PFSK-1 (cell line): Measurements from ENCODE around the gene PPA1.

ENCODE experiments used
- FOXP2 ChIP-seq: optimal IDR thresholded peaks from 2 replicates; pipeline ENCODE3; 2011; ENCODE audit warnings: borderline replicate concordance, control low read depth, inconsistent platforms; ENCODE audit not compliant: insufficient read depth; ENCODE audit errors: extremely low read length, extremely low read depth
- POLR2AphosphoS5 ChIP-seq: IDR thresholded peaks from 2 replicates; pipeline ENCODE4 v1.6.1; 2012; ENCODE audit warnings: low read depth, mild to moderate bottlenecking, control low read depth, low read length, moderate library complexity
- REST ChIP-seq, 2 experiments: IDR thresholded peaks; 2 replicates each; pipeline versions ENCODE4 v1.6.1 to v1.8.0; 2011 to 2012; ENCODE audit warnings: low read depth in 2 of 2, low read length in 2 of 2, control low read depth in 1 of 2, inconsistent platforms in 1 of 2, mild to moderate bottlenecking in 1 of 2, moderate library complexity in 1 of 2; ENCODE audit not compliant: insufficient read depth in 1 of 2
- SIN3A ChIP-seq: IDR thresholded peaks from 2 replicates; pipeline ENCODE4 v1.6.1; 2012; ENCODE audit warnings: mild to moderate bottlenecking, low read length, moderate library complexity, borderline replicate concordance; ENCODE audit not compliant: insufficient read depth
- TAF1 ChIP-seq: IDR thresholded peaks from 2 replicates; pipeline ENCODE4 v1.6.1; 2012; ENCODE audit warnings: low read length, control low read depth, borderline replicate concordance; ENCODE audit not compliant: insufficient read depth

The PPA1 gene

GRCh38 chr10:70174058-70174741, 59.0 kb downstream of the PPA1 start:
- TF ChIP-seq REST (IDR thresholded peaks at IDR 0.05; ENCODE audit: insufficient read depth in 1 of 2, low read depth in 2 of 2, low read length in 2 of 2) = no peak
- no peak for TF ChIP-seq POLR2AphosphoS5
- TF ChIP-seq TAF1 = no peak
- no peak for TF ChIP-seq FOXP2
- TF ChIP-seq SIN3A = no peak

GRCh38 chr10:70169649-70170364, 63.4 kb downstream of the PPA1 start:
- no peak for TF ChIP-seq TAF1
- TF ChIP-seq SIN3A = no peak
- no peak for TF ChIP-seq FOXP2
- TF ChIP-seq POLR2AphosphoS5 = no peak
- TF ChIP-seq REST (IDR thresholded peaks at IDR 0.05; ENCODE audit: insufficient read depth in 1 of 2, low read depth in 2 of 2, low read length in 2 of 2) = no peak

GRCh38 chr10:70169011-70169410, 64.2 kb downstream of the PPA1 start:
- TF ChIP-seq FOXP2 = no peak

- TF ChIP-seq TAF1 (no peak), REST (IDR thresholded peaks at IDR 0.05; ENCODE audit: insufficient read depth in 1 of 2, low read depth in 2 of 2, low read length in 2 of 2) (no peak), POLR2AphosphoS5 (no peak), FOXP2 (no peak), SIN3A (no peak)
Observed at GRCh38 chr10:70167246-70167645, 66.0 kb downstream of the PPA1 start.

GRCh38 chr10:70166394-70166793, 66.8 kb downstream of the PPA1 start:
- TF ChIP-seq SIN3A (no peak), POLR2AphosphoS5 (no peak), REST (IDR thresholded peaks at IDR 0.05; ENCODE audit: insufficient read depth in 1 of 2, low read depth in 2 of 2, low read length in 2 of 2) (no peak), TAF1 (no peak), FOXP2 (no peak)
